HFFc6 (cell line): ENCODE data around the gene TRIM16. TPM values are rescaled to one million over a fixed set of nuclear protein-coding genes. Genes with fewer than 3 reads are reported as not detected.
"Not testable (repeated sequence)": the region's sequence is repeated elsewhere in the genome, so short reads cannot be mapped to it uniquely, and the experiment has no call there.

Experiments
- DNase-seq: peaks from one replicate; pipeline ENCODE4 v3.0.0-alpha.2; 2018
- H3K27ac Mint-ChIP-seq: 2 replicates; pipeline ENCODE4 v1.8.0; 2020; ENCODE audit warnings: mild to moderate bottlenecking, mixed read lengths
- H3K27me3 Mint-ChIP-seq: 2 replicates; pipeline ENCODE4 v1.8.0; 2021; ENCODE audit warnings: mild to moderate bottlenecking, moderate library complexity, mixed read lengths; ENCODE audit not compliant: insufficient read depth
- H3K36me3 Mint-ChIP-seq: 2 replicates; pipeline ENCODE4 v1.8.0; 2021; ENCODE audit warnings: low read depth, mixed read lengths
- H3K4me1 Mint-ChIP-seq: 2 replicates; pipeline ENCODE4 v1.8.0; 2020; ENCODE audit warnings: low read depth, mixed read lengths
- H3K4me3 Mint-ChIP-seq: 2 replicates; pipeline ENCODE4 v1.8.0; 2020; ENCODE audit warnings: mild to moderate bottlenecking, moderate library complexity, mixed read lengths
- H3K9me3 Mint-ChIP-seq: 2 replicates; pipeline ENCODE4 v1.8.0; 2020; ENCODE audit warnings: mild to moderate bottlenecking, mixed read lengths
- total RNA-seq, 6 experiments: library from RNA; stranded (reverse); fragmentation: NEBNext Ultra II Directional; extraction: Animal tissue kit (Norgen Biotek cat#: 25700); gene quantifications; 2 replicates in 1 of 6; 3 replicates in 5 of 6; pipeline ENCODE4 v1.2.3, GENCODE V29; 2021

The TRIM16 gene
- total RNA-seq, 6 experiments from 2014 or later, result 19.2 to 30.1 (median 27.6) TPM

GRCh38 chr17:15619331-15620058, 64.6 kb downstream of the TRIM16 start, which contains the start of gene FBXW10B:
Gene FBXW10B, minus strand, starts transcription at chr17:15619704. Its CDS starts 192 bp downstream, at chr17:15619512.
- H3K27me3 Mint-ChIP-seq, DNase-seq, H3K27ac Mint-ChIP-seq, H3K4me3 Mint-ChIP-seq, H3K4me1 Mint-ChIP-seq, H3K9me3 Mint-ChIP-seq, H3K36me3 Mint-ChIP-seq: not testable (repeated sequence)

- H3K36me3 Mint-ChIP-seq, H3K4me3 Mint-ChIP-seq, H3K9me3 Mint-ChIP-seq, DNase-seq, H3K27me3 Mint-ChIP-seq, H3K27ac Mint-ChIP-seq, H3K4me1 Mint-ChIP-seq: not testable (repeated sequence)
Observed at GRCh38 chr17:15616828-15617227, 67.3 kb downstream of the TRIM16 start.

- H3K4me1 Mint-ChIP-seq, H3K4me3 Mint-ChIP-seq, H3K27ac Mint-ChIP-seq, H3K9me3 Mint-ChIP-seq, H3K27me3 Mint-ChIP-seq, H3K36me3 Mint-ChIP-seq, DNase-seq: not testable (repeated sequence)
Observed at GRCh38 chr17:15615850-15616249, 68.3 kb downstream of the TRIM16 start.

GRCh38 chr17:15613111-15613510, 71.0 kb downstream of the TRIM16 start:
- DNase-seq, H3K27me3 Mint-ChIP-seq, H3K4me3 Mint-ChIP-seq, H3K36me3 Mint-ChIP-seq, H3K27ac Mint-ChIP-seq, H3K9me3 Mint-ChIP-seq, H3K4me1 Mint-ChIP-seq: not testable (repeated sequence)

- DNase-seq, H3K27ac Mint-ChIP-seq, H3K9me3 Mint-ChIP-seq, H3K4me1 Mint-ChIP-seq, H3K4me3 Mint-ChIP-seq, H3K27me3 Mint-ChIP-seq, H3K36me3 Mint-ChIP-seq: not testable (repeated sequence)
Observed at GRCh38 chr17:15592960-15593359, 91.2 kb downstream of the TRIM16 start.

- not testable (repeated sequence) for H3K27me3 Mint-ChIP-seq, H3K4me1 Mint-ChIP-seq, H3K27ac Mint-ChIP-seq, DNase-seq, H3K4me3 Mint-ChIP-seq, H3K9me3 Mint-ChIP-seq, H3K36me3 Mint-ChIP-seq
Observed at GRCh38 chr17:15591986-15592385, 92.1 kb downstream of the TRIM16 start.

- H3K27ac Mint-ChIP-seq, H3K4me1 Mint-ChIP-seq, H3K36me3 Mint-ChIP-seq, H3K4me3 Mint-ChIP-seq, H3K27me3 Mint-ChIP-seq, DNase-seq, H3K9me3 Mint-ChIP-seq: not testable (repeated sequence)
Observed at GRCh38 chr17:15590844-15591243, 93.3 kb downstream of the TRIM16 start.

GRCh38 chr17:15589544-15590536, 94.3 kb downstream of the TRIM16 start:
- not testable (repeated sequence) for DNase-seq, H3K27me3 Mint-ChIP-seq, H3K27ac Mint-ChIP-seq, H3K4me3 Mint-ChIP-seq, H3K36me3 Mint-ChIP-seq, H3K9me3 Mint-ChIP-seq, H3K4me1 Mint-ChIP-seq

- DNase-seq, H3K4me3 Mint-ChIP-seq, H3K36me3 Mint-ChIP-seq, H3K9me3 Mint-ChIP-seq, H3K27me3 Mint-ChIP-seq, H3K4me1 Mint-ChIP-seq, H3K27ac Mint-ChIP-seq: not testable (repeated sequence)
Observed at GRCh38 chr17:15588017-15588416, 96.1 kb downstream of the TRIM16 start.

- H3K27me3 Mint-ChIP-seq, DNase-seq, H3K27ac Mint-ChIP-seq, H3K4me3 Mint-ChIP-seq, H3K9me3 Mint-ChIP-seq, H3K36me3 Mint-ChIP-seq, H3K4me1 Mint-ChIP-seq: not testable (repeated sequence)
Observed at GRCh38 chr17:15583313-15583712, 100.8 kb downstream of the TRIM16 start.

- DNase-seq, H3K36me3 Mint-ChIP-seq, H3K27me3 Mint-ChIP-seq, H3K9me3 Mint-ChIP-seq, H3K4me3 Mint-ChIP-seq, H3K27ac Mint-ChIP-seq, H3K4me1 Mint-ChIP-seq: not testable (repeated sequence)
Observed at GRCh38 chr17:15581462-15581861, 102.6 kb downstream of the TRIM16 start.
